Vagina (tissue), 2 donors: ENCODE data around the gene STAT5A. TPM values are rescaled to one million over a fixed set of nuclear protein-coding genes. Genes with fewer than 3 reads are reported as not detected.

ENCODE experiments used
- DNase-seq, 2 donors: peaks; one replicate each; pipeline ENCODE4 v3.0.0-alpha.2; 2017; ENCODE audit errors: extremely low spot score in 2 of 2
- H3K27ac ChIP-seq: fragments of 200-600 bp; sonication (generic); one replicate; pipeline ENCODE4 v1.5.1; 2019
- H3K27me3 ChIP-seq: fragments of 200-600 bp; sonication (generic); one replicate; pipeline ENCODE4 v1.5.1; 2019
- H3K36me3 ChIP-seq, 2 donors: fragments of 200-600 bp; sonication (generic); one replicate each; pipeline ENCODE4 v1.5.1; 2017 to 2019
- H3K4me1 ChIP-seq: fragments of 200-600 bp; sonication (generic); one replicate; pipeline ENCODE4 v1.5.1; 2019
- H3K4me3 ChIP-seq, 2 donors: fragments of 200-600 bp; sonication (generic); 1 replicate in 1 of 2; 2 replicates in 1 of 2; pipeline ENCODE4 v1.5.1; 2016 to 2019
- H3K9me3 ChIP-seq: fragments of 200-600 bp; sonication (generic); one replicate; pipeline ENCODE4 v1.5.1; 2019
- POLR2A ChIP-seq, 2 donors: fragments of 450-650 bp; IDR thresholded peaks; one replicate each; pipeline ENCODE4 v1.6.1; 2017; ENCODE audit warnings: antibody characterized with exemption in 2 of 2, mild to moderate bottlenecking in 2 of 2, moderate library complexity in 2 of 2
- POLR2AphosphoS5 ChIP-seq, 2 donors: sonication (generic); formaldehyde crosslinking; IDR thresholded peaks; one replicate each; pipeline ENCODE4 v1.9.0; 2017; ENCODE audit warnings: antibody characterized with exemption in 2 of 2, mild to moderate bottlenecking in 2 of 2, low read depth in 1 of 2; ENCODE audit not compliant: insufficient read depth in 1 of 2
- intact Hi-C: fragments of 100-400 bp; cut with DNase I; formaldehyde crosslinking; loops from one replicate; pipeline ENCODE4 v1.15.1; 2023
- total RNA-seq: library from RNA; depleted of rRNA; stranded (reverse); fragments of >200 nt; gene quantifications from one replicate; pipeline ENCODE4 v1.2.3, GENCODE V29; 2016
- TF ChIP-seq, protein P1 (sequence below), 3 experiments: fragments of 450-650 bp in 2 of 3; fragments of 200-600 bp in 1 of 3; sonication (generic) in 1 of 3; IDR thresholded peaks; one replicate each; pipeline ENCODE4 v1.5.1; 2017 to 2019; ENCODE audit warnings: antibody characterized with exemption in 3 of 3, mild to moderate bottlenecking in 2 of 3, moderate library complexity in 2 of 3

STAT5A gene
- total RNA-seq, 1 donor from 2014 or later, result 38.3 TPM

DNA sequence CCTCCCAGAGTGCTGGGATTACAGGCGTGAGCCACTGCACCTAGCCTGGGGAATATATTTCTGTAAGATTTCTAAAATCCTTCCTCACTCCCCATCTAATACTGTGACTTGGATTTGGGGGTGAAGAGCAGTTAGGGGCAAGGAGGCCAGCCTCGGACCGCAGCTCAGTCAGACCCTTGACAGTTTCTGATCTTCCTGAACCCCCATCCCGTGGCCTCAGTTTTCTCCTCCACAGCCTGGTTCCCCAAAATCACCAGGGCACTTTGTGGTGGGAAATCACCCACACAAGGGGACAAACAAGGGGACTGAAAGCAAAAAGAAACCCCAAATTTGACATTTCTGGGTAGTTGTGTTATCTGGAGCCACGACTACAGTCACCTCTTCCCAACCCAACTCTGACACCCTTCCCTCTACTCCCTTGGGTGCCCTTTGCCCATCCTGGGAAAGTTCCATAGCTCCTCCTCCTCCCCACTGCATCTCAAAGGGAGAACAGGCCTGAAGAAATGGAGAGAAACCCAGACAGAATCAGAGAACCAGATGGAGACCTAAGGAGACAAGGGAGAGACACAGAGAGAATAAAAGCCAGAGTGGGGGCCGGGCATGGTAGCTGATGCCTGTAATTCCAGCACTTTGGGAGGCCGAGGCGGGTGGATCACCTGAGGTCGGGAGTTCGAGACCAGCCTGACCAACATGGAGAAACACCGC is 2.8 kb upstream of the STAT5A start:
- no peak overlapping the region for H3K4me3 ChIP-seq
- H3K27me3 ChIP-seq, result no peaks in the 10 kb centered on the region
- TF ChIP-seq POLR2AphosphoS5 (IDR thresholded peaks at IDR 0.05; ENCODE audit: insufficient read depth in 1 of 2, low read depth in 1 of 2) (no peak), POLR2A (IDR thresholded peaks at IDR 0.05) (no peak)
- TF ChIP-seq, protein P1, sequence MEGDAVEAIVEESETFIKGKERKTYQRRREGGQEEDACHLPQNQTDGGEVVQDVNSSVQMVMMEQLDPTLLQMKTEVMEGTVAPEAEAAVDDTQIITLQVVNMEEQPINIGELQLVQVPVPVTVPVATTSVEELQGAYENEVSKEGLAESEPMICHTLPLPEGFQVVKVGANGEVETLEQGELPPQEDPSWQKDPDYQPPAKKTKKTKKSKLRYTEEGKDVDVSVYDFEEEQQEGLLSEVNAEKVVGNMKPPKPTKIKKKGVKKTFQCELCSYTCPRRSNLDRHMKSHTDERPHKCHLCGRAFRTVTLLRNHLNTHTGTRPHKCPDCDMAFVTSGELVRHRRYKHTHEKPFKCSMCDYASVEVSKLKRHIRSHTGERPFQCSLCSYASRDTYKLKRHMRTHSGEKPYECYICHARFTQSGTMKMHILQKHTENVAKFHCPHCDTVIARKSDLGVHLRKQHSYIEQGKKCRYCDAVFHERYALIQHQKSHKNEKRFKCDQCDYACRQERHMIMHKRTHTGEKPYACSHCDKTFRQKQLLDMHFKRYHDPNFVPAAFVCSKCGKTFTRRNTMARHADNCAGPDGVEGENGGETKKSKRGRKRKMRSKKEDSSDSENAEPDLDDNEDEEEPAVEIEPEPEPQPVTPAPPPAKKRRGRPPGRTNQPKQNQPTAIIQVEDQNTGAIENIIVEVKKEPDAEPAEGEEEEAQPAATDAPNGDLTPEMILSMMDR (IDR thresholded peaks at IDR 0.05), result no peak
- H3K36me3 ChIP-seq, result no peaks in the 10 kb centered on the region
- H3K9me3 ChIP-seq, result no peaks in the 10 kb centered on the region
- intact Hi-C loops, result no loop called here
- peaks cover 43% of the 10 kb centered on the region for H3K4me1 ChIP-seq
- DNase-seq, result peak in 1 of 2 donors; percentile 61
- no peak overlapping the region for H3K27ac ChIP-seq

GRCh38 chr17:42286411-42287221 is 1.7 kb upstream of the STAT5A start:
- intact Hi-C loops, result no loop called here
- peak in 1 of 2 donors; percentile 70 for DNase-seq
- Histone ChIP-seq H3K27me3 (no peaks in the 10 kb centered on the region), H3K27ac (peak overlapping the region; percentile 90), H3K36me3 (no peaks in the 10 kb centered on the region), H3K4me3 (peak overlapping the region; percentile 61 to 89), H3K9me3 (no peaks in the 10 kb centered on the region), H3K4me1 (peaks cover 43% of the 10 kb centered on the region)
- TF ChIP-seq POLR2A (IDR thresholded peaks at IDR 0.05), result no peak
- TF ChIP-seq POLR2AphosphoS5 (IDR thresholded peaks at IDR 0.05; ENCODE audit: insufficient read depth in 1 of 2, low read depth in 1 of 2), result no peak
- TF ChIP-seq, protein P1 (IDR thresholded peaks at IDR 0.05), result no peak

GRCh38 chr17:42287305-42287976 is 857 bp upstream of the STAT5A start:
- peak in 1 of 2 donors; percentile 93 for DNase-seq
- H3K36me3 ChIP-seq, result no peaks in the 10 kb centered on the region
- H3K4me3 ChIP-seq, result peak overlapping the region; percentile 61 to 89
- H3K27me3 ChIP-seq, result no peaks in the 10 kb centered on the region
- H3K4me1 ChIP-seq, result peaks cover 43% of the 10 kb centered on the region
- intact Hi-C loops, result no loop called here
- H3K9me3 ChIP-seq, result no peaks in the 10 kb centered on the region
- TF ChIP-seq POLR2A (IDR thresholded peaks at IDR 0.05) (no peak), POLR2AphosphoS5 (IDR thresholded peaks at IDR 0.05; ENCODE audit: insufficient read depth in 1 of 2, low read depth in 1 of 2) (peak in 1 of 2 donors; percentile 75)
- TF ChIP-seq, protein P1 (IDR thresholded peaks at IDR 0.05), result peak in 1 of 3 experiments; percentile 1
- peak overlapping the region; percentile 90 for H3K27ac ChIP-seq

DNA sequence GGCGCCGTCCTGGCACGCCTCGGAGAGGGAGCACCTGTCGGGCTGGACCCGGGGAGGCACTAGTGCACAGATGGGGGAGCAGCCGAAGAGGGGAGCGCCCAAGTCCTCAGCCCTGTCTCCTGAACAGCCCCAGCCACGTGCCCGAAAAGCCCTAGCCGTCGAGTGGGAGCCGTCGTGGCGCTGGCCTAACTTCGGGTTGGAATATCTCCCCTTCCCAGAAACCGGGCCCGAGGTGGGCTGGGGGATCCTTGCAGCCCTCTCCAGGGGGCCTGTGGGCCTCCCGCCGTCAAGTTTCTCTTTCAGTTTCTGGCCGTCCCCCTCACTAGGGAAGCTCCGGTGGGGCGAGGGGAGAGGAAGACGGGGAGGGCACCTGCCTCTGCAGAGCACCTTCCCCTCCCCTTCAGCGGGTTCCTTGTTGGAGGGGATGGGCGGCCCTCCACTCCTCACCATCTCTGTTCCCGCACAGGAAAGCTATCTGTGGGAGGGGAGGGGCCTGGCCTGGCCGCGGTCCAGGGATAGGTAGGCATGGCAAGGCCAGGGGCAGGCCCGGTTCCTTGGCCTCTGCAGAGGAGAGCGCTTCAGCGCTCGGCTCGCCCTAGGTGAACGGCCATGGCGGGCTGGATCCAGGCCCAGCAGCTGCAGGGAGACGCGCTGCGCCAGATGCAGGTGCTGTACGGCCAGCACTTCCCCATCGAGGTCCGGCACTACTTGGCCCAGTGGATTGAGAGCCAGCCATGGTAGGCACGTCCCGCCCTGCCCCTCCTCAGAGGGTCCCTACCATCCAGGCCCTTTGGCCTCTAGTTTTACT is 709 bp downstream of the STAT5A start:
- Histone ChIP-seq H3K4me3 (peak overlapping the region; percentile 61 to 89), H3K9me3 (no peaks in the 10 kb centered on the region), H3K27me3 (no peaks in the 10 kb centered on the region), H3K27ac (peak overlapping the region; percentile 90), H3K4me1 (peaks cover 43% of the 10 kb centered on the region), H3K36me3 (no peaks in the 10 kb centered on the region)
- no peak for DNase-seq
- intact Hi-C loops, result no loop called here
- TF ChIP-seq, protein P1 (IDR thresholded peaks at IDR 0.05), result no peak
- TF ChIP-seq POLR2AphosphoS5 (IDR thresholded peaks at IDR 0.05; ENCODE audit: insufficient read depth in 1 of 2, low read depth in 1 of 2) (no peak), POLR2A (IDR thresholded peaks at IDR 0.05) (no peak)
